GM06990 (cell line): ENCODE results near the gene CPD.
A peak's percentile ranks its signal among the peaks of the same experiment; 100 is the strongest.
"Not testable (repeated sequence)": the region's sequence is repeated elsewhere in the genome, so short reads cannot be mapped to it uniquely, and the experiment has no call there.

Experiments
- DNase-seq: peaks from one replicate; pipeline ENCODE4 v3.0.0-alpha.2; 2011; ENCODE audit not compliant: insufficient read length; ENCODE audit errors: extremely low read depth
- H3K27me3 ChIP-seq: replicated peaks from 2 replicates; pipeline ENCODE4 v1.6.0; 2011; ENCODE audit warnings: low read length; ENCODE audit not compliant: control insufficient read depth, insufficient read depth
- H3K36me3 ChIP-seq: 2 replicates; pipeline ENCODE4 v1.5.1; 2011; ENCODE audit warnings: low read length; ENCODE audit not compliant: control insufficient read depth, insufficient read depth
- H3K4me3 ChIP-seq: replicated peaks from 2 replicates; pipeline ENCODE4 v1.5.1; 2011; ENCODE audit warnings: low read depth, mild to moderate bottlenecking, control low read depth, low read length
- TF ChIP-seq, protein P1 (sequence below): IDR thresholded peaks from 2 replicates; pipeline ENCODE4 v1.5.1; 2011; ENCODE audit warnings: low read length, control low read depth, mild to moderate bottlenecking, inconsistent platforms; ENCODE audit not compliant: insufficient read depth, poor library complexity, severe bottlenecking

Gene CPD

DNA sequence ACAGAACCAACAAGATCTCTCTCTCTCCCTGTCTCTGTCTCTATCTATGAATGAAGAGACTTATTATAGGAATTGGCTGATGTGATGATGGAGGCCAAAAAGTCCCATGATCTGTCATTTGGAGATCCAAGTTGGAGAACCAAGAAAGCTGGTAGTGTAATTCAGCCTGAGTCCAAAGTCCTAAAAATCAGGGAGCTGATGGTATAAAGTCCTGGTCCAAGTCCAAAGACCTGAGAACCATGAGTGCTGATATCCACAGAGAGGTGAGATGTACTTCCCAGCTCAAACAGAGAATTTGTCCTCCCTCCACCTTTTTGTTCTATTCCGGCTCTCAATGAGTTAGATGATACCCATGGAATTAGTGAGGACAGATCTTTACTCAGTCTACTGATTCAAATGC is 29.5 kb upstream of the CPD start:
- H3K4me3 ChIP-seq: no peak overlapping the region
- H3K36me3 ChIP-seq: no peaks in the 10 kb centered on the region
- no peaks in the 10 kb centered on the region for H3K27me3 ChIP-seq
- DNase-seq: no peak
- TF ChIP-seq, protein P1, sequence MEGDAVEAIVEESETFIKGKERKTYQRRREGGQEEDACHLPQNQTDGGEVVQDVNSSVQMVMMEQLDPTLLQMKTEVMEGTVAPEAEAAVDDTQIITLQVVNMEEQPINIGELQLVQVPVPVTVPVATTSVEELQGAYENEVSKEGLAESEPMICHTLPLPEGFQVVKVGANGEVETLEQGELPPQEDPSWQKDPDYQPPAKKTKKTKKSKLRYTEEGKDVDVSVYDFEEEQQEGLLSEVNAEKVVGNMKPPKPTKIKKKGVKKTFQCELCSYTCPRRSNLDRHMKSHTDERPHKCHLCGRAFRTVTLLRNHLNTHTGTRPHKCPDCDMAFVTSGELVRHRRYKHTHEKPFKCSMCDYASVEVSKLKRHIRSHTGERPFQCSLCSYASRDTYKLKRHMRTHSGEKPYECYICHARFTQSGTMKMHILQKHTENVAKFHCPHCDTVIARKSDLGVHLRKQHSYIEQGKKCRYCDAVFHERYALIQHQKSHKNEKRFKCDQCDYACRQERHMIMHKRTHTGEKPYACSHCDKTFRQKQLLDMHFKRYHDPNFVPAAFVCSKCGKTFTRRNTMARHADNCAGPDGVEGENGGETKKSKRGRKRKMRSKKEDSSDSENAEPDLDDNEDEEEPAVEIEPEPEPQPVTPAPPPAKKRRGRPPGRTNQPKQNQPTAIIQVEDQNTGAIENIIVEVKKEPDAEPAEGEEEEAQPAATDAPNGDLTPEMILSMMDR: no peak

GRCh38 chr17:30351263-30351662 is 27.5 kb upstream of the CPD start:
- H3K27me3 ChIP-seq, H3K4me3 ChIP-seq, H3K36me3 ChIP-seq, DNase-seq: not testable (repeated sequence)

DNA sequence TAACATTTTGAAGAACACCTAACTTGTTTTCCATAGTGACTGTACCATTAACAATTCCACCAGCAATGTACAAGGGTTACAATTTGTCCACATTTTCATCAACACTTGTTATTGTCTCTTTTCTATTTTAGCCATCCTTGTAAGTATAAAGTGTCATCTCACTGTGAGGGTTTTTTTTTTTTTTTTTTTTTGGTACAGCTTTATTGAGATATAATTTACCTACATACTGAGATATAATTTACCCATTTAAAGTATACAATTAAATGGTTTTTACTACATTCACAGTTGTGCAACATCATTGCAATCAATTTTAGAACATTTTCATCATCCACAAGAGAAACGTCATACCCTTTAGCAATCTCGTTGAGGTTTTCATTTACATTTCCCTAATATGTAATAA is 27.0 kb upstream of the CPD start:
- H3K4me3 ChIP-seq: no peak overlapping the region
- H3K36me3 ChIP-seq: no peaks in the 10 kb centered on the region
- no peak for DNase-seq
- no peaks in the 10 kb centered on the region for H3K27me3 ChIP-seq
- TF ChIP-seq, protein P1: no peak

DNA sequence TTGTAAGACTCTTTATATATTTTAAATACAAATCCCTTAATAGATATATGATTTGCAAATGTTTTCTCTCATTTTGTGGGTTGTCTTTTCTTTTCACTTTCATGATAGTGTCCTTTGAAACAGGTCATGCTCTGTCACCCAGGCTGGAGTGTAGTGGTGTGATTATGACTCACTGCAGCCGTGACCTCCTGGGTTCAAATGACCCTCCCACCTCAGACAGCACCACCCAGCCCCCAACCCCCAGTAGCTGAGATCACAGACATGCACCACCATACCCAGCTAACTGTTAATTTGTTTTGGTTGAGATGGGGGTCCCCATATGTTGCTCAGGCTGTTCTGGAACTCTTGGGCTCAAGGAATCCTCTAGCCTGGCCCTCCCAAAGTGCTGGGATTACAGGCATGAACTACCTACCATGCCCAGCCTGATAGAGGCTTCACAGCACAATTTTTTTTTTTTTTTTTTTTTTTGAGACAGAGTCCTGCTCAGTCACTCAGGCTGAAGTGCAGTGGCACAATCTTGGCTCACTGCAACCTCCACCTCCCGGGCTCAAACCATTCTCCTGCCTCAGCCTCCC is 26.4 kb upstream of the CPD start:
- Histone ChIP-seq H3K36me3 (no peaks in the 10 kb centered on the region), H3K4me3 (no peak overlapping the region), H3K27me3 (no peaks in the 10 kb centered on the region)
- TF ChIP-seq, protein P1: no peak
- DNase-seq: peak; percentile 55

DNA sequence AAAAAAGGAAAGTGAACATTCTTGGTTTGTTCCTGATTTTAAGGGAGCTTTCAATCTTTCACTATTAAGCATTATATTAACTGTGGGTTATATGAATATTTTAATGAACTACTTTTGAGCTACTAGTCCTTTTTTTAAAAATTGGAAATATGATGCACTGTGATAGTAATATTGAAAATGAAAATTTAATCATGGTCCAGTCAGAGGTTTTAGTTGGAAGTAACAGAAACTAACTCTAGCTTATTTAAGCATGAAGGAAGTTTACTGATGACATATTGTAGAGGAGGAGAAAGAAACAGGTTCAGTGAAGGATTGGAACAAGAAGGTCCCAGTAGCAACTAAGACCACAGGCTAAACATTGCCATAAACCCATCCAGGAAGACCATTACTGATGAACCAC is 24.0 kb upstream of the CPD start:
- no peak overlapping the region for H3K4me3 ChIP-seq
- DNase-seq: no peak
- no peaks in the 10 kb centered on the region for H3K36me3 ChIP-seq
- TF ChIP-seq, protein P1: no peak
- H3K27me3 ChIP-seq: no peaks in the 10 kb centered on the region

- Histone ChIP-seq H3K4me3 (no peak overlapping the region), H3K27me3 (no peaks in the 10 kb centered on the region), H3K36me3 (no peaks in the 10 kb centered on the region)
- no peak for DNase-seq
- TF ChIP-seq, protein P1: no peak
Observed at GRCh38 chr17:30357476-30357875, 21.3 kb upstream of the CPD start.
